ENCODE measurements around the gene TEX22. TPM values are rescaled to one million over a fixed set of nuclear protein-coding genes. Genes with fewer than 3 reads are reported as not detected.

Gene TEX22
- total RNA-seq, 1 experiment from 2014 or later = not detected

DNA sequence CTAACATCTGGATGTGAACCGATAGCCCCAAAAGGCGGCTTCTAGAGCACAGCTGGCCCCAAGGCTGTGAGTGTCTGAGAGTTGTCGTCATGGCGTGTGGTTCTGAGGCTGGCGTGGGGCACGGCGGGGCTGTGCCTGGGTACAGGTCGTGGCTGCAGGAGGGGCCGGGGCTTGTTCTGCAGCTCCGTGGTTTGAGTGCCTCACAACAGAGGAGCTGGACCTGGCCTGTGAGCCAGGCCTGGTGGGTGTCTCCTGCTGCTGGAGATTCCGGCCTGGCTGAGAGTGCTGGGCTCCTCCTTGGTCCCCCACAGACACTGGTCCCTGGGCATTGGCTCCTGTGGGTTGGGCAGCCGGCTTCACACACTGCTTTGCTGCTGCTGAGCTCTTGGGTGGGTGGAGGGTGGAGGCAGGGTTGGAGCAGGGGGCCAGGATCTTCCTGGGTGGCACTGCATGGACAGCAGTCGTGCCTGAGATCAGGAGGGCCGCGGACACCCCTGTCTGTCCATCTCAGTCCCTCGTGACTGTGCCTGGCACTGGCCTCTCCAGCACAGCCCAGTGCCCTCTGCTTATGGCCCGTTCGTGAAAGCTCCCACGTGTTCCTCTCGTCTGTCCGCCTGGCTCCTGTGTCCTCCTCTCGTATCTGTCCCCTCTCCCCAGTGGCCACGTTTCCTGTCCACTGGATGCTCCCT lies 31.8 kb upstream of the TEX22 start:
- DNase-seq (ENCODE audit: low read depth) = no peak

DNA sequence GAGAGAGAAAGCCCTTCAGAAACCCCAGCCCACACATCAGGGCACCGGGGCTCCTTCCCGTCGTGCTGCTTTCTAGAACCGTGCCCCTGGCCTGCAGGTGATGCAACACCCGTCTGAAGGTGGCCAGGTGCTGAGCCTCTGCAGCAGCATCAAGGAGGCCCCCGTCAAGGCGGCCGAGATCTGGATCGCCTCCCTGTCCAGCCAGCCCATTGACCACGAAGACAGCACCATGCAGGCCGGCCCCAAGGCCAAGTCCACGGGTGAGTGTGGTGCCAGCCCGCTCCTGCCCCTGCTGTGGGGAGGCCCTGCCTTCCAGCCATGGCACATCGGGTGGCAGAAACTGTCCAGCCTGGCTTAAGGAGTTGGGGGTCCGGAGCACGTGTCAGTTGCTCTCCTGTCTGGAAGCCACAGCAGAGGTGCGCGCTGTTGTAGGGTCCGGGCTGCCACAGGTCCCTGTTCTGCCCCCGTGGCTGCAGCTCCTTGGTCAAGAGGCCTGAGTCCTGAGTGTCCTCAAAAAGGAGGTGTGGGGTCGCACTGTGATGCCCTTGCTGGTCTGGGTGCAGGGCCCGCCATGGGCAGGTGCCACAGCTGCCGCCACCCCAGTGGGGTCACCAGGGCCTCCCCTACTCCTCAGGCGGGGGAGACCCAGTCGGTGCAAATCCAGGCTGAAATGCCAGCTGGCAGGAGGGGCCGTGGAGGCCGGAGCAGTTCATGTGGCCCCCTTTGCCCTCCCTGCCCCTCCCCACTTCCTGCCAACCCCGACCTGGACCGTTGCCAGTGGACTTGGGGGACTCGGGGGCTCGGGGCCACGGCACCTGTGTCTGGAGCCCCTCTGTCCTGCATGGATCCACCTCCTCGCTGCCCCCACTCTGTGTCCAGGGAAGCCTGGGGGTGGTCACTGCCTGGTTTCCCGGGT lies 31.0 kb upstream of the TEX22 start:
- DNase-seq (ENCODE audit: low read depth) = no peak

DNA sequence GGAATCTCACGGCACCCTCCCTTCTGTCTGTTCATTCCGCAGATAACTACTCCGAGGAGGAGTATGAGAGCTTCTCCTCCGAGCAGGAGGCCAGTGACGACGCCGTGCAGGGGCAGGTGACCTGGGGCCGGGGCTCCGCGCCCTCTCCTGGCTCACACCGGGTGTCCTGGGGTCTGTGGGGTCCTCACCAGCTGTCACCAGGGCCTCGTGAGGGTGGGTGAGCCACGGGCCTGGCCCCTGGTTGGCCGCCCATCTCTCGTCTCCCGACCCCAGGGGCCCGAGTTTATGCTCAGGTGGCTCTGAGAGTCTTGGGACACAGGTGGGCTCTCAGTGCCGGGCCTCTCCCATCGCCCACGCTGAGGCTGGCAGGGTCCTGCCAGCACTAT lies 30.3 kb upstream of the TEX22 start:
- no peak for DNase-seq (ENCODE audit: low read depth)

DNA sequence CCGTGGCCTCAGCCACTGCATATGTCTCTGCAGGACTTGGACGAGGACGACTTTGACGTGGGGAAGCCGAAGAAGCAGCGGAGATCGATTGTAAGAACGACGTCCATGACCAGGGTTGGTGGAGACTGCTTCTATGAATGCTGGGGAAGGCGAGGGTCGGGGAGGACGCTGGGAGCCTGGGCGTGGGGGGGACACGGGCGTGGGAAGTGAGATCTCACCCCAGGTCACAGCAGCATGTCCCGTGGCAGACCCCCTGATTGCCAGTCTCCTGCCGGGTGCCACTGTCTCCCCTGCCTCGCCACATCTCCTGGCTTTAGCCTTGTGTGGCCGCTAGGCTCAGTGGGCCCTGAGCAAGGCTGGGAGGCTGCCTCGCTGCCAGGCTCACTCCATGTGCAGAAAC lies 29.9 kb upstream of the TEX22 start:
- no peak for DNase-seq (ENCODE audit: low read depth)

- no peak for DNase-seq (ENCODE audit: low read depth)
Measured at GRCh38 chr14:105368910-105369652, 29.3 kb upstream of the TEX22 start.

DNA sequence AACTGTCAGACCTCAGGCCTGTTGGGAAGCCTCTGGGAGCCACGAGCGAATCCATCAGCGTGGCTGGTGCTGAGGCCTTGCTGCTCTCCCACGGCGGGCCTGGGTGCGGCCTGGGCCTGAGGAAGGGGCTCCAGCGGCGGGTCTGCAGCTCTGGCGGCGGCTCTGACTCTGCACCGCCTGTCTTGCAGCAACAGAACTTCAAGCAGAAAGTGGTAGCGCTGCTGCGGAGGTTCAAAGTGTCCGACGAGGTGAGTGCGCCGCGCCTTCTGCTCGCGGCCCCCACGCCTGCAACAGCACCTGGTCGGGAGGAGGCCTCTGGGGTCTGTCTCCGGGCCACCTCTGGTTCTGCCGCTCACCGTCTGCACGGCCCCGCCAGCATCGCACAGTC lies 28.7 kb upstream of the TEX22 start:
- DNase-seq (ENCODE audit: low read depth) = no peak

GRCh38 chr14:105374389-105374788 lies 23.9 kb upstream of the TEX22 start:
- DNase-seq (ENCODE audit: low read depth) = no peak

DNA sequence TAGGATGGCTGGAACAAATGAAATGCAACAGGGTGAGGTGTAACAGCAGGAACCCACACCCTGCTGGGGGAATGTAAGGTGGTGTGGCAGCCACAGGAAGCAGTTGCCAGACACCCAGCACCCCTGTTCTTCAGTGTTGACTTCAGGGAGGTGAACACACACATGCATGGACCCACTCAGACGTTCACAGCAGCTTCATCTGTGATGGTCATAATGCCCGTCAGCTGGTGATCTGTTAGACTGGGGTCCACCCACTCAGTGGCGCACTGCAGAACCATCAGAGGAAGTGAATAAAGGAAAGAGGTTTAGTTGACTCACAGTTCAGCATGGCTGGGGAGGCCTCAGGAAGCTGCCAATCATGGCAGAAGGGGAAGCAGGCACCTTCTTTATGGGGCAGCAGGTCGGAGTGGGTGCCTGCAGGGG lies 22.7 kb upstream of the TEX22 start:
- DNase-seq (ENCODE audit: low read depth) = no peak

GRCh38 chr14:105376521-105377440 lies 21.6 kb upstream of the TEX22 start:
- no peak for DNase-seq (ENCODE audit: low read depth)

DNA sequence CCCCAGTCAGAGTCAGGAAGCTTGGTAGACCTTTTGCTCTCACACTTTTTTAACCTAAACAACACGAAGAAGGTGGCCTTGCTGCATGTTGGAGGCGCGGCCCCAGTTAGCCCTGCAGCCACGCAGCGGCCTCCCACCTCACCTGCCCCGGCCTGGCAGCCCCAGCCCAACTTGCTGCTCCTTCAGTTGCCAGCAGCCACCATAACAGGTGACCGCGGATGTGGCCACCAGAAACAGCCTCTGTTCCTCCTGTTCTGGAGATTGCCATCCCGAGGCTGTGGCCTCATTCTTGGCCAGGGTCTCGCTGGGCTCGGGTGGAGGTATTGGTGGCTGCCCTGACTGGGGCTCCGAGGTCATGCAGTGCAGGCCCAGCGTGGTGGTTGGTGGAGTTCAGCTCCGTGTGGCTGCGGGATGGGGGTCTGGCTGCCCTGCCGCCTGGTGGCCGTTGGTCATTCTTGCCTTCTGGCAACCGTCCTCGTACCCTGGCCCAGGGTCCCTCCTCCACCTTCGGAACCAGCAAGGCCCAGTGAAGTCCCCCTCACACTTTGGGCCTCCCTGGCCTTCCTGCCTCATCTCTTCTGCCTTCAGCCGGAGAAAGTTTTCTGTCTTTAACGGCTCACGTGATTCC lies 20.7 kb upstream of the TEX22 start:
- DNase-seq (ENCODE audit: low read depth) = no peak

GRCh38 chr14:105378199-105378598 lies 20.1 kb upstream of the TEX22 start:
- DNase-seq (ENCODE audit: low read depth) = no peak

DNA sequence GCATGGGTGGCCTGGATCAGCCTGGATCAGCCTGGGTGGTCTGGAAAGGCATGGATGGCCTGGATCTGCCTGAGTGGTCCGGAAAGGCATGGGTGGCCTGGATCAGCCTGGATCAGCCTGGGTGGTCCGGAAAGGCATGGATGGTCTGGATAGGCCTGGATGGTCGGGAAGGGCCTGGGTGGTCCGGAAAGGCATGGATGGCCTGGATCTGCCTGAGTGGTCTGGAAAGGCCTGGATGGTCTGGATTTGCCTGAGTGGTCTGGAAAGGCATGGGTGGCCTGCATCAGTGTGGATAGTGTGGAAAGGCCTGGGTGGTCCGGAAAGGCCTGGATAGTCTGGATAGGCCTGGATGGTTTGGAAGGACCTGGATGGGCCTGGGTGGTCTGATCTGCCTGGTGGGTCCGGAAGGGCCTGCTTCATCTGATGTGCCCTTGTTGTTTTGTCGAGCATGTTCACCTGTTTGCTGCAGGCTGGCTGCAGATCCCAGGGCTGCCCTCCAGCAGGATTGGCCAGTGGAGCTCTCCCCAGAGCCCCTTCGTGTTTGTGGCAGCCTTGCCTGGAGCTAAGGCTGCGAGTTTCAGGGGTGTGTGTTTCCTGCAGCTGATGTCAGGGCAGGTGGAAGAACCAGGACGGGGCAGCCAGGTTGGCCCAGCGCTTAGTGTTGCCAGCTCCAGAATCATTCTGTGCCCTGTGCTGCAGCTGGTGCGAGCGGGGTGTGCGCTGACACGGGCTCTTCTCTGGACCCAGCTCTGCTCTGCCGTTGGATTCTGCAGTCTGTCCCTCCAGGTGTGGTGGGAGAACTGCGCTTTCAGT lies 19.3 kb upstream of the TEX22 start:
- no peak for DNase-seq (ENCODE audit: low read depth)

- DNase-seq (ENCODE audit: low read depth) = no peak
Measured at GRCh38 chr14:105379946-105380345, 18.4 kb upstream of the TEX22 start.

GRCh38 chr14:105380756-105381155 lies 17.6 kb upstream of the TEX22 start:
- no peak for DNase-seq (ENCODE audit: low read depth)

- DNase-seq (ENCODE audit: low read depth) = no peak
Measured at GRCh38 chr14:105381446-105382342, 16.6 kb upstream of the TEX22 start.

GRCh38 chr14:105382343-105383082 lies 15.8 kb upstream of the TEX22 start:
- DNase-seq (ENCODE audit: low read depth) = no peak

DNA sequence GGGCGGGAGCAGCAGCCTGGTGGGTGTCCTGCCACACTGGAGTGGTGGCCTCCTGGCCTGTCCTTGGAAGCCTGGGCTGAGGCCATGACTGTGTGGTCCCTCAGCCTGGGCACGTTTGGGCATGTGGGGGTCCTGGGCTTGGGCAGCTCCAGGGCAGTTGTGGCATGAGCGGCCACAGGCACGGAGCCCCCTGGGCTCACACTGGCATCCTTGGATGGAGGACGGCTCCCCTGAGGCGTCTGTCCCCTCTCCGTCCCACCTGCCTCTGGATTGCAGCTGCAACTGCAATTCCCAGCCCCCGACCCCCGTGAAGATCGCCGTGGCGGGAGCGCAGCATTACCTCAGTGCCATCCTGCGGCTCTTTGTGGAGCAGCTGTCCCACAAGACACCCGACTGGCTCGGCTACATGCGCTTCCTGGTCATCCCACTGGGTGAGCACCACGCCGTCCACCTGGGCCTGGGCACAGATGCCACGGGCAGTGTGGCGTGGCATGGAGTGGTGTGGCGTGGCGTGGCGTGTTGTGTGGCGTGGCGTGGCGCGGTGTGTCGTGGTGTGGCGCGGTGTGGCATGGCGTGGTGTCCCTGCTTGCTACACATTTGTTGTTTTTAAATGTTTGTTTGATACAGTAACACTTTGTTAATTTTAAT lies 15.1 kb upstream of the TEX22 start:
- DNase-seq (ENCODE audit: low read depth) = no peak

All from RPMI7951 (cell line).